ENCODE results near the gene PAN2.
"Not testable (repeated sequence)": the region's sequence is repeated elsewhere in the genome, so short reads cannot be mapped to it uniquely, and the experiment has no call there.

Gene PAN2

DNA sequence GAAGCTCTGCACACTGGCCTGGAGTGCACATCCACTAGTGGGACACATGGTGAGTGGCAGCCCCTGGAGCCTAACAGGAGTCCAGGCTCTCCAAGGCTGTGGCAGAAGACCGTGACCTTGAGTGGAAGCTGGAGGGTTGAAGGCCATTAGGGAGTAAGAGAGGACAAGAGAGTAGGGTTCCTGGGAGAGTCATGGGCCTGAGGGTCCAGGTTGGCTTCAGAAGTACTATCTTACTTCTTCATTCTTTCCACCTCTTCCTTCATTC is 5.3 kb upstream of the PAN2 start:
- DNase-seq = no peak

DNA sequence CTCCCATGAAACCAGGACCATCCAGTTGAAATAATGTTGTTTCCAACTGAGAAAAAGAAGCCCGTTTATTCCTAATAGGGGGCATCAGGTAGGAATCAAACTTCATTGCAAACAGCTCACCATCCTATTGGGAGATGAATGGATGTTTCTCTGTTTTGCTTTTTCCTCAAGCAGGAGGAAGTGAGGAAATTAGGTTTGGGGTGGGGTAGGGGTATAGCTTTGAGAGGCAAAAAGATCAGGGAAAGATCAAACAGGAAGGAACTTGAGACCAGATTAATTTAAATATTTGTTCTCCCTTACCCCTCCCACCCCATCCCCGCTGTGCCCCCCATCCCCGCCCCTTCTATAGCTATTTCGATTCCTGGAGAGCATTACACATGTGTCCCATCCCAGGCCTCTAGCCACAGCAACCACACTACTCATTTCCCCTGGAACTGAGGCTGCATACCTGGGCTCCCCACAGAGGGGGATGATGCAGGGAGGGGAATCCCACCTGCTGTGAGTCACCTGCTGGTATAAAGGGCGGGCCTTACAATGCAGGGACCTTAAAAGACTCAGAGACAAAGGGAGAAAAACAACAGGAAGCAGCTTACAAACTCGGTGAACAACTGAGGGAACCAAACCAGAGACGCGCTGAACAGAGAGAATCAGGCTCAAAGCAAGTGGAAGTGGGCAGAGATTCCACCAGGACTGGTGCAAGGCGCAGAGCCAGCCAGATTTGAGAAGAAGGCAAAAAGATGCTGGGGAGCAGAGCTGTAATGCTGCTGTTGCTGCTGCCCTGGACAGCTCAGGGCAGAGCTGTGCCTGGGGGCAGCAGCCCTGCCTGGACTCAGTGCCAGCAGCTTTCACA is 4.7 kb upstream of the PAN2 start, which contains the start of gene IL23A:
IL23A (plus strand) TSS at position 577 of the 850 bp plus-strand sequence; CDS start at position 738, 161 bp downstream.
- DNase-seq = no peak

- no peak for DNase-seq
Observed at GRCh38 chr12:56337753-56338251, 4.0 kb upstream of the PAN2 start.

DNA sequence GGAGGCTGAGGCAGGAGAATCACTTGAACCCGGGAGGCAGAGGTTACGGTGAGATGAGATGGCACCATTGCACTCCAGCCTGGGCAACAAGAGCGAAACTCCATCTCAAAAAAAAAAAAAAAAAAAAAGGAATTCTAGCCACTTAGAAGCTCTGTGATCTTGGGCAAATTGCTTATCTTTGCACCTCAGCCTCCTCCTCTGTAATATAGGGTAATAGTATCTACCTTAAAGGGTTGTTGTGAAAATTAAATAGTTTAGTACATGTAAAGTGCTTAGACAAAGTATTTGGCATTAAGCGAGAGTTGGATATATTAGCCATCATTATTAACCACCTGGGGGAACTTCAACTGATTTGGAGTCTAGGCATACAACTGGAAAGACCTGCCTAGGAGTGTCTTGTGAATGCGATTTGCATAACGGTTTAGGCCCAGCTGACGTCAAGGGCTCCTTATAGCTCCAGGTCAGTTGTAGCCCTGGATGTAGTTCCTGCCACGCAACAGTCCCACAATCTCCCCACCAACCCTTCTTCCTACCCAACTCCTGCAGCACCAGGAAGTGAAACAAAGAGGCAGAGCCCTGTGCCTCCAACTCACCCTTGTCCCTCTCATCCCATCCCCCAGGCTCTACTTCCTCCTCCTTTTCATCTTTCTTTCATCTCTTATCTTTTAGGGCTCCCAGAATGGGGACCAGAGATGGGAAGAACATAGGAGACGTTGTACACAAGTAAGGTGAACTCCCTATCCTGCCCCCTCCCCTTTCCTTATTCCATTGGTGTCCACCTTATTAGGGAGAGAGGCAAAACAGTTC is 2.8 kb upstream of the PAN2 start:
- DNase-seq = no peak

GRCh38 chr12:56335527-56335926 is 1.7 kb upstream of the PAN2 start:
- not testable (repeated sequence) for DNase-seq

DNA sequence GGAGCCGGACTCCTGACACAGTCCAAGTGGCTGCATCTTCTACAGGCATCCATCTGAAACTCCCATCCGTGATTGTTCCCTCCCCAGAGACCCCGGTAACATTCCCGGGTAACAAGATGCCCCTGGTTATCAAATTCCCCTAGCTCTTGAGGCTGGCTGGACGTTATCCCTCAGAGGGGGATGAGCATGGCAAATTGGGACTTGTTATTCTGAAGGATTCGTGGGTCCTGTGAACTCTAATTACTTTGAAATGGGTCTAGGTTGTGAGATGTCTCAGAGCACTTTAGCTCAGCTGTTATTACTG is 642 bp upstream of the PAN2 start:
- no peak for DNase-seq

- DNase-seq = no peak
Observed at GRCh38 chr12:56333197-56333678, 562 bp downstream of the PAN2 start.

DNA sequence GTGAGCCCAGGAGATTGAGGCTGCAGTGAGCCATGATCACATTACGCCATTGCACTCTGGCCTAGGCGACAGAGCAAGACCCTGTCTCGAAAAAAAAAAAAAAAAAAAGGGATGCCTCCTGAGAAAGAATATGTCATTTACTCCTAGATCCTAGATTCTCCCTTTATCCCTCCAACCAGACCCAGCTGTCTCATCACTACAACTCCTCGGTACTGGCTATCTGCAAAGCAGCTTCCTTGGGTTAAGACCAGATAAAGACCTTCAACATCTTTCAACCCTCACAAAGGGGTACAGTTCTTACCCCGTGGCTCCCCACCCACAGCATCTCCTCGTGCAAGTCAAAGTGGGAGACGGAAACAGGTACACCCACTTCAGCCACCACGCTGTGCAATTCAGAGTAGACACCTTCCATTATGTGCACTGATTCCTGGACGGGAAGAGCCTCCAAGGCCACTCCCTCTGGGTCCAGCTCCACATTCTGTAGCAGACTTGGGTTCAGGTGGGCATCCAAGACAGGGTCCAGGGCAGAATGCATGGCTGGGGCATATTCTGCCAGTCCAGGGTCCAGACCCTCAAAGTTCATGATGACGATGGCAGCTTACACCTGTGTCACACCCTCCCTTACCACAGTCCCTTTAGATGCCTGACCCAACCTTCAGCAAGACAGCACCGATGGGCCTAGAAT is 1.1 kb downstream of the PAN2 start:
- no peak for DNase-seq

DNA sequence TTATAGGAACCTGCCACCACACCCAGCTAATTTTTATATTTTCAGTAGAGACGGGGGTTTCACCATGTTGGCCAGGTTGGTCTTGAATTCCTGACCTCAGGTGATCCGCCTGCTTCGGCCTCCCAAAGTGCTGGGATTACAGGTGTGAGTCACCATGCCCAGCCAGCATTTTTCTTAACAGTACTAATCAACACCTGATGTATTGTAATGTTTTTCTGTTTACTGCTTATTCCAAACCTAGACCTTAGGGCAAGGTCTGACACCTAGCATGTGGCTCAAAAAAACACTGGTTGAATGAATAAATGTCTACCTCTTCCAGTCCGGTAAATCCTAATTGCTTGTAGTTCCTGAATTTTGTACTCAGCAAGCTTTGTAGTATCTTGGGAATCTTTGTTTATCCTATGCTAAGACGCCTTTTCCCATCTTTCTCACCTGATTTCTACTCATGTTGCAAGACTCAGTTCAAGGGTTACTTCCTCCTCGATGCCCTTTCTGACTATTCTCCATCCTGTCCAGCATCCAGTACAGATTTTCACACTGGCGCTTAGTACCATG is 2.8 kb downstream of the PAN2 start:
- no peak for DNase-seq

DNA sequence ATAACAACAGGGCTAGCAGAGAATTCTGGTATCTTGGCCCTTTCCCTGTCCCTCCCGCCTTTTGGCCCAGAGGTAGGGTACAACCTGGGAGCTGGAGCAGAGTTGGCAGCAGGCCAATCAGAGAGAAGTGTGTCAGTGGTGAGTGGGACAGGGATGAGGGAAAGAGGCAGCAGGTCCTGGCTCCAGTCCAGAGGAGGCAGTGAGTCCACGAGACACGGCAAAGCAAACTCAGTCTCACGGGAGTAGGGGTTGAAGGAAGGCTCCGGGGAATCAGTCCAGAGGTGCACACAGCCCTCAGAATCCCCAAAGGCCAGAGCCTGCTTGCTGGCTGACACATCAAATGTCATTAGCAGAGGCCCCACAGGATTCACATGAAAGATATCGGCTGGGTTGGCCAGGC is 7.3 kb downstream of the PAN2 start:
- DNase-seq = no peak

GRCh38 chr12:56326126-56326525 is 7.7 kb downstream of the PAN2 start:
- DNase-seq = no peak

- DNase-seq = no peak
Observed at GRCh38 chr12:56324206-56324605, 9.6 kb downstream of the PAN2 start.

DNA sequence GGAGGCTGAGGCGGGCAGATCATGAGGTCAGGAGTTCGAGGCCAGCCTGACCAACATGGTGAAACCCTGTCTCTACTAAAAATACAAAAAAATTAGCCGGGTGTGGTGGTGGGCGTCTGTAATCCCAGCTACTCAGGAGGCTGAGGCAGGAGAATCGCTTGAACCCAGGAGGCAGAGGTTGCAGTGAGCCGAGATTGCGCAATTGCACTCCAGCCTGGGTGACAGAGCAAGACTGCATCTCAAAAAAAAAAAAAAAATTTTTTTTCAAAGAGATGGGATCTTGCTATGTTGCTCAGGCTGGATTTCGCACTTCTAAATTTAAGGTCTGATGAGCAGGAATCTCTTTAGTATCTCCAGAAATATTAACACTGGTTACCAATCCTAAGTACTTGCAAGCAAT is 12.2 kb downstream of the PAN2 start:
- DNase-seq = not testable (repeated sequence)

- DNase-seq = no peak
Observed at GRCh38 chr12:56321027-56321426, 12.8 kb downstream of the PAN2 start.

GRCh38 chr12:56317675-56318074 is 16.1 kb downstream of the PAN2 start:
- DNase-seq = no peak

GRCh38 chr12:56315622-56316473 is 18.0 kb downstream of the PAN2 start, which contains the start of gene CNPY2:
Gene CNPY2 (minus strand): TSS chr12:56315988. CDS start chr12:56315217, 771 bp downstream.
- peak; percentile 99 for DNase-seq

GRCh38 chr12:56315249-56315621 is 18.6 kb downstream of the PAN2 start:
- no peak for DNase-seq

GRCh38 chr12:56311003-56311402 is 22.8 kb downstream of the PAN2 start:
- DNase-seq = no peak

- no peak for DNase-seq
Observed at GRCh38 chr12:56308714-56309113, 25.1 kb downstream of the PAN2 start.

DNA sequence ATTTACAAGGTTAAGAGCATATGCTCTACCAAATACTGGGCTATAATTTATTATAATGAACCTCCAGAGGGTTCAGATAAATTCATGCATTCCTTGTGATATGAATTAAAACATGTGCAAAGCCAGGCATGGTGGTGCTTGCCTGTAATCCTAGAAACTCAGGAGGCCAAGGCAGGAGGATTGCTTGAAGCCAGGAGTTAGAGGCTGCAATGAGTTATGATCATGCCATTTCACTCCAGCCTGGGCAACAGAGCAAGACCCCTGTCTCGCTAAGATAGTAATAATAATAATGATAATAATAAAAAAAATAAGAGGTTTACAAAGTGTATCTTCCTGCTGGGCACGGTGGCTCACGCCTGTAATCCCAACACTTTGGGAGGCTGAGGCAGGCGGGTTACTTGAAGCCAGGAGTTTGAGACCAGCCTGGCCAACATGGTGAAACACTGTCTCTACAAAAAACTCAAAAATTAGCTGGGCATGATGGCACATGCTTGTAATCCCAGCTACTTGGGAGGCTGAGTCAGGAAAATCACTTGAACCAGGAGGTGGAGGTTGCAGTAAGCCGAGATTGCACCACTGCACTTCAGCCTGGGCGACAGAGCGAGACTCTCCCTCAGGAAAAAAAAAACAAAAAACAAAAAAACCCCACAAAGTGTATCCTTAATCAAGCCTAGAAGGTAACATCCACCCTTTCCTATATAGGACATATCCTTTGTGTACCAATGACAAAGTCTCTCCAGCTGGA is 26.4 kb downstream of the PAN2 start:
- DNase-seq = no peak

DNA sequence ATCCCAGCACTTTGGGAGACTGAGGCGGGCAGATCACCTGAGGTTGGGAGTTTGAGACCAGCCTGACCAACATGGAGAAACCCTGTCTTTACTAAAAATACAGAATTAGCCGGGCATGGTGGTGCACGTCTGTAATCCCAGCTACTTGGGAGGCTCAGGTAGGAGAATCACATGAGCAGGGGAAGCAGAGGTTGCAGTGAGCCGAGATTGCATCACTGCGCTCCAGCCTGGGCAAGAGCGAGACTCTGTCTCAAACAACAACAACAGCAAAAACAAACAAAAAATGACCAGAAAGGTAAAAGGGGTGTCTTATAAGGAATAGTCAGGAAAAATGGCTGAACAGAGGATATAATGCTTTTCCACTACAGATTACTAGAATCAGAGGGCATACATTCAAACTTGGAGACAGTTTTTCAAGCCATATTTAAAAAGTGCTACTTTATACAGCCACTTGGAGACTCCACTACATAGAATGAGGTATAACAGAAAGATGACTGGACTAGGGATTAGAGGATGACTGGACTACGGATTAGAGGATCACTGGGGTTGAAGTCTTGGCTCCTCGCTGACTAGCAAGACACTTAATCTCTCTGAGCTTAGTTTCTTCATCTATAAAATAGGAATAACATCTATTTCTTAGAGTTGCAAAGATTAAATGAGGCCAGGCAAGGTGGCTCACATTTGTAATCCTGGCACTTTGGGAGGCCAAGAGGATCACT is 28.8 kb downstream of the PAN2 start:
- DNase-seq = no peak
